Embryonic facial prominence (tissue), 1 donor: ENCODE measurements around the gene MOK.
"Not testable (repeated sequence)": the region's sequence is repeated elsewhere in the genome, so short reads cannot be mapped to it uniquely, and the experiment has no call there.

Experiments used
- DNase-seq: peaks from one replicate; pipeline ENCODE4 v3.0.0-alpha.2; 2016; ENCODE audit errors: extremely low spot score

The MOK gene

GRCh38 chr14:102248121-102248520 is 56.8 kb downstream of the MOK start:
- no peak for DNase-seq

GRCh38 chr14:102246071-102246470 is 58.9 kb downstream of the MOK start:
- DNase-seq, result no peak

- not testable (repeated sequence) for DNase-seq
Measured at GRCh38 chr14:102243795-102244194, 61.2 kb downstream of the MOK start.

GRCh38 chr14:102241147-102241546 is 63.8 kb downstream of the MOK start:
- no peak for DNase-seq

DNA sequence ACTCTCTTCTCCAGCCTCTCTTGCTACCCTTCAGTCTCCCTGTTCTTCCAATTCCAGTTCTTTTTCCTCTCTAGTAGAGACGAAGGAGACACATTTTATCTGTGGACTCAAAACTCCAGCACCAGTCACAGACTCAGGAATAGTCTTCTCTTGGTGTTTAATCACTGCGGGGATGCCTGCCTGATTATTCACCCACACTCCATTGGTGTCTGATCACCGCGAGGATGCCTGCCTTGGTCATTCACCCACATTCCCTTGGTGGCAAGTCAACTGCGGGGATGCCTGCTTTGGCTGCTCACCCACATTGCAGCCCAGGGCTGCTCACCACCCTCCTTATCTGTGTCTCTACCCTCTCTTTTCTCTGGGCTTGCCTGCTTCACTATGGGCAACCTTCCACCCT is 64.5 kb downstream of the MOK start:
- not testable (repeated sequence) for DNase-seq

DNA sequence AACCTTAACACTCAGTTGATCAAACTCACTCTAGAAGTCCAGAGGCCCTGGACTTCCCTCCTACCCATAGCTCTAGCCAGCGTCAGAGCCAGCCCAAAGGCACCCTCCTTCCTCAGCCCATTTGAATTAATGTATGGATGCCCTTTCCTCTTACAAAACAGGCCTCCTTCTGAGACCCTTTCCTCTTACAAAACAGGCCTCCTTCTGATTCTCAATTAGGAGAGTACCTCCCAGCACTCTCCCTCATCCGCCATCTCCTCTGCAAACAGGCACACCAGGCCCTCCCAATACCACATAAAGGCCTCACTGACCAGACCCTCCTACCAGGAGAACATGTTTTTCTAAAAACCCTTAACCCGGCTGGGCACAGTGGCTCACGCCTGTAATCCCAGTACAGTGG is 65.7 kb downstream of the MOK start:
- DNase-seq, result no peak

DNA sequence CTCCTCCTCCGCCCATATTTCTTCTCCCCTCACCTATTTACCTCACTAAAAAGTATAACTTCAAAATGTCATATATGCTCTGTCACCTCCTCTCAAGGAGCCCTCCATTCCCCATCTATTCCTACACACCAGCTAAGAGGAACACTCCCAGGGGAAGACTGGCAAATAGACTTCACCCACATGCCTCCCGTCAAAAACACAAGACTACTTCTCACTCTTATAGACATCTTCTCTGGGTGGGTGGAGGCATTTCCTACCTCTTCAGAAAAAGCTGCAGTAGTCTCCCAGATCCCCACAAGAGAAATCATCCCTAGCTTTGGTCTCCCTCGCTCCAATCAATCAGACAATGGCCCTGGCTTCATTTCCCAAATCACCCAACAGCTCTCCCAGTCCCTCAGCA is 66.2 kb downstream of the MOK start:
- DNase-seq, result no peak

- DNase-seq, result no peak
Measured at GRCh38 chr14:102238131-102238530, 66.8 kb downstream of the MOK start.

DNA sequence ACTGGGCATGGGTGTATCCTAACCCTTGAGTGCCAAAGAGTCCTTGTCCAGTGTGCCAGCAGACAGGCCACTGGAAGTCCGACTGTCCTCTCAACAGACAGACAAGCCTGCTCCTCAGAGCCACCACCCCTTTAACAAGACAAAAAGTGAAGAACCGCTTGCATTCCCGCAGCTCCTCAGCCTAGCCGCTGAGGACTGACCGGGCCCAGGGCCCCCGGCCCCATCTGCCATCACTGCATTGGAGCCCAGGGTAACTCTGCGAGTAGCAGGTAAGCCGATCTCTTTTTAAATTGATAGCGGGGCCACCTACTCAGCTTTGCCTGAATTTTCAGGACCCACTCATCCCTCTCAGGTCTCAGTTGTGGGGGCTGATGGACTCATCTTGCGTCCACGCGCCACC is 68.9 kb downstream of the MOK start:
- DNase-seq, result no peak

GRCh38 chr14:102235275-102235897 is 69.6 kb downstream of the MOK start:
- DNase-seq, result no peak

DNA sequence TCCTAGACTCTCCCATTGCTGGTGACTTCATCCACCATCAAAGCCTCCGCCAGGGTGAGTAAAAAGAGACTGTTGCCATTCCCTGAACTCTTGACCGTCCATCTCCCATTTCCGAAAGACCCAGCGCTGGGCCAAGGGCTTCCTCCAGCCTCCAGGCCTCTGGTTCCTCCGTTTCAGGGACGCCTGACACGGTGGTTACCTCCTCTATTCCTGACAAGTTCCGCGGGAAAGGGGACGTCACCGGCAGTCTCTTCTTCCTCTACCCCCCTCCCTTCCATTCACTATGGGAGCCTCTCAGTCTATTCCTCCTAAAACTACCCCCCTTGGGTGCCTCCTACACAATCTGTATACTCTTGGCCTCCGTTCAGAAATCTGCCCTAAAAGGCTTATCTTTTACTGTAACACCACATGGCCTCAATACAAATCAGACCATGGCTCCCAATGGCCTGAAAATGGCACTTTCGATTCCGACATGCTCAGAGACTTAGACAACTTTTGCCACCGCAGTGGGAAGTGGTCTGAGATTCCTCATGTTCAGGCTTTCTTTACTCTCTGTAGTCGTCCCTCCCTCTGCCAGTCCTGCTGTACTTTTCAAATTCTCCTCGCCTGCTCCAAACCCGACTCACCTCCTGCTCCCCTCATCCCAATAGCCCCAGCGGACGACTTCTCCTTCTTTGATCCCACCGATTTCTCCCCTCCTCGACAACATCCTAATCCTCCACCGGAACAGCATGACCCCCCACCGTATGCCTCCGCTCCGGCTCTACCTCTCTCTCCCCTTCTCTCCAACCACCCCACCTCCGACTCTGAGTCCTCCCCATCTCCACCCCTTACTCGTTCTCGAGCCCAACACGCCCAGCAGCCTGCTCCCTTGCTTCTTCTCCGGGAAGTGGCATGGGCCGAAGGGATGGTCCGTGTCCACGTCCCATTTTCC is 70.4 kb downstream of the MOK start:
- no peak for DNase-seq

- no peak for DNase-seq
Measured at GRCh38 chr14:102233081-102233480, 71.9 kb downstream of the MOK start.

DNA sequence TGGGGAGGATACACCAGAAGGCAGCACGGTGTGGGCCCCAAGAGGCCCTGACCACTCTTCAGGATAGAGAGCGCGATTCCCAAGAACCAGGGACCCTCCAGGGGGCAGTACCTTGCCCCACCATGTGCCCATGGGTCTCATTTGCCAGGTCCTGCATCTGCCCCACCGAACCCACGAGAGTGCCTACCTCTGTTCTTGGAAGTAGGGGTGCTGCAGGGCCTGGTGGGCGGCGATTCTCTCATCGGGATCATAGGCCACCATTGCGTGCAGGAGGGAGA is 72.7 kb downstream of the MOK start:
- no peak for DNase-seq

- DNase-seq, result no peak
Measured at GRCh38 chr14:102231476-102232347, 73.3 kb downstream of the MOK start.

- DNase-seq, result no peak
Measured at GRCh38 chr14:102230481-102231210, 74.3 kb downstream of the MOK start.

DNA sequence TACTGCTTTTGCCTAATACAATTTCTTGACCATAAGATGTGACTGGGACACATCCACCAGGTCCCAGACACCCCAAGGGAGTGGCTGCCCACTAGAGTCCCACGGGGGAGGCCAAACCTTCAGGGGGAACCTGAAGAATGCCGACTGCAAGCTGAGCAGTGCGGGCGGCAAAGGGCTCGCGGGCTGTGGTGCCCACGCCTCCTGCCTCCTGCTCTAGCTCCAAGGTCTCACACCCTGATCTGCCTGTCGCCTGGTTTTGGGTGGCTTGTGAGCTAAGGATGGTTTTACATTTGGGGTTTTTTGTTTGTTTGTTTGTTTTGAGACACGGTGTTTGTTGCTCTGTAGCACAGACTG is 75.2 kb downstream of the MOK start:
- DNase-seq, result no peak

DNA sequence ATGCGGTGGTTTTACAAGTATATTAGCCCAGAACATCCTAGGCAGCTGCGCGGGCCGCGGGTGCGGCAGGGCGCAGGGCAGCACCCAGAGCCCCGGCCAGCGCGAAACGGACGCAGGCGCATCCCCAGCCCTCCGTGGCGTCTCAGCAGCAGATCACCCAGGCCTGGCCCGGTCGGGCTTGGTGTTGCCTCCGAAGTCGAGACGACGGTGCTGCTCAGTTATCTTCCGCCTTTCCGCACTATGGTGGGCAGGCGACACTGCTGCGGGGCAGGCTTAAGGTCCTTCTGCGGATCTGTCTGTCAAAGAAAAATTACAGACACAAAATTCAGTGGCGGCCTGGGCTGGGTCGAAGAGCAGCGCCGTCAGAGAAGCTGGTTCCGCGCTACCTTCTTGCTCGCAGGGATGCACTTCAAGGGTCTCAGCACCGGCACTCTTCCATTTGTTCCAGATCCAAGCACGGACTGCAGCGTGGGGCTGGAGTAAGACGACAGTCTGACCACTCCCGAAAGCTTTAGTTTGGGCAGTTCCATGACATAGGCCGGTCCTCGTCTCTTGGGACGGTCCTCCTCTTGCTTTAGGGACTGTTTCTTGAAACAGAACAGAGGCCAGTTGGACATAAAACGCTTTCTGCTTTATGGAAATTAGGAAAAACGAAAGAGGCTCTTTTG is 75.8 kb downstream of the MOK start:
- DNase-seq, result no peak

DNA sequence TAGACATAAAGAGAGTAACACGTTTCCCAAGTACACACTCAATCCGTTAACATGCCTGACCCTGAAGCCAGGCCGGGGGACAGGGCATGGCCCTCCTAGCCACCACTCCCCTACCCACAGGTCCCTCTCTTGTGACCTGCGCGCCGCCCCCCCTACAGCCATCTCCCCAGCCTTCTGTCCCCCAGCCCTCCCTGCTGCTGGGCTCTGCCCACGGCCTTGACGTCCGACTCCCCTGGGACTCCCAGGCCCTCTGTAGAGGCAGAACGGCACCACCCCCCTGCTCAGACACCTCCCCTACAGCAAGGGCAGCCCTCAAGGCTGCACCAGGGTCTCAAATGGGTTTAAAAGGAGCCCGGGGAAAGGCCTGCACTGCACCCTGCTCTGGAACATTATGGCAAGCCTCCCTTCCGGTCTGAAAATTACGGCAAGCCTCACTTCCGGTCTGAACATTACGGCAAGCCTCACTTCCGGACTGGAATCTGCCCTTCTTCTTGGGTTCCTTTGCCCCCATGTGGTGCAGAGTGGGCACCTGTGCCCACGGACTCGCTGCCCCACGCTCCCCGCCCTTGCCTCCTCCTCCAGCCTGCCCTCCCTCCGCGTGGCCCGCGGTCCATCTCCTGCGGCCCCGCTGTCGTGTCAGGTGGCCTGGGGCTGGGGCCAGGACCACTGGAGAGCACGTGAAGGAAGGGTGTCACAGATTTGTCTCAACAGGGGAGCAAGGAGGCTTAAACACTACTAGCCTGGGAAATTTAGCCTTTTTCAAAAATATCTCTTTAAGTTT is 77.6 kb downstream of the MOK start:
- no peak for DNase-seq

DNA sequence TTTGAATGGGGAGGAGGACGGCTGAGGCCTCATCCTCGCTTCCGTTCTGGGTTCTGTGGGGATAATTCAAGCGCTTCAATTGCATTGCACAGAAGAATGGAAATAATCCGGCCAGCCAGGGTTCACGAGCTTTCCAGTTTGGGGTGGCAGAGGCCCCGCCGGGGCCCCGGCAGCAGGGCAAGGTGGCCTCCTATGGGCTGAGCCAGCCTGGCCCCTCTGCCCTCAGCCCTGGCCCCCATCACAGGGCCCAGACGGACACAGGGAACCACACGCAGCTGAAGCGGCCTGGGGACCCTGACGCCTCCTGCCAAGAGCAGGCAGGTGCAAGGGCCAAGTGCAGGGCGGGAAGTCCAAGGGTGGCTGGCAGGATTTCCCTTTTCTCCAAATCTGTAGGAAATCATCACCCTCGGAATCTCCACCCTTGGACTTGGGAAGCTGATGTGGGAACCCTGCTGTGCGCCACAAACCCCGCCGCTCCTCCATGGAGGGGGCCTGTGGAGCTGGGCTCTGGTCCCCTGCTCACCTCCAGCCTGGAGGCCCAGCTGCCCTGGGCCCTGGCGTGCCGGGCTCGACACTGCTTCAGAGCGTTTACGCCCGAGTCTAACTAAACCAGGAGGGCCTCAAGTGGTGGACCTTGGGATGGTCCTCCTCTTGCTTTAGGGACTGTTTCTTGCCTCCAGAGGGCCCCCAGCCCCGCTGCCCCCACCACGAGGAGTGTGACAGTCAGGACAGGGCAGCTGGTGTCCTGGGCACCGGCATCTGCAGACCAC is 78.4 kb downstream of the MOK start:
- DNase-seq, result no peak

DNA sequence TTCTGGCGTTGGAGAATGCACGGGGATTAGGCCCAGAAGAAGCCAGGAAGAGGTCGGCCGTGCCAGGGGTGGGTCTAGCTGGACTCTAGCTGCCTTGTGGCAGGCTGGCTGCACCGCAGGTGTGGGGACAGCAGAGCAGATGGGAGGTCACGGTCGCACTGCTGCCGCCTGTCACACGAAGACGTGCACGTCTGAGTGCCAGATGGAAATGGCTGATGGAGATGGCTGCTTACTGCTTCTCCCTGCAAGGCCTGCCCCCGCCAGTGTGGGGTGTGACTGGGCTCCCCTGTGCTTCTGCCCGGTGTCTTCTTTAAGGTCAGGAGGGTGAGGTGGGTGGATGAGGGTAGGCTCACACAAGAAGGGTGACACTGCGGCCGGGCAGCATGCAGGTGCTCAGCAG is 79.0 kb downstream of the MOK start:
- DNase-seq, result no peak
